Ovary (tissue), 3 donors: ENCODE data around the gene HMMR.

Source experiments
- POLR2A ChIP-seq: fragments of 450-650 bp; IDR thresholded peaks from one replicate; pipeline ENCODE4 v1.6.1; 2017; ENCODE audit warnings: antibody characterized with exemption, mild to moderate bottlenecking, moderate library complexity
- TF ChIP-seq, protein P1 (sequence below), 3 donors: fragments of 450-650 bp in 2 of 3; fragments of 200-600 bp in 1 of 3; IDR thresholded peaks; one replicate each; pipeline versions ENCODE4 v1.5.1 to v1.8.0; 2016 to 2022; ENCODE audit warnings: antibody characterized with exemption in 3 of 3, mild to moderate bottlenecking in 1 of 3
- donor health status: DM: no; HTN: no; CAD: no.

DNA sequence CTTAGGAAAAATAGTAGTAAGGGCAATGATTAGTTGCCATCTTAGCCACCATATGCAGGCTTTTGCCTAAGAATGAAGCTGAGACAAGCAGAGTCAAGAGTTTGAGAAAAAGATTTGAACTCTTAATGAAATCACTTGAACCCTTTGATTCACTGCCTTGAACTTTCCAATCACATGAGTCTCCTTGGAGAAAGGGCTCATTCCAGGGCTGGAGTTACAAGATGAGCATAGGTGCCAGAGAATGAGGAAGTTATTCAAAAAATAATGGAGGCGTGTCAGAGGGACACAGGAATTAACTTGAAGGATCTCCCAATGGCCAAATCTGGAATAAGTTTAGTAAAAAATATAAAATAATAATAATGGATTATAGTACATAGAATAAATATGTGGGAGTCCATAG is 80.3 kb downstream of the HMMR start:
- TF ChIP-seq, protein P1, sequence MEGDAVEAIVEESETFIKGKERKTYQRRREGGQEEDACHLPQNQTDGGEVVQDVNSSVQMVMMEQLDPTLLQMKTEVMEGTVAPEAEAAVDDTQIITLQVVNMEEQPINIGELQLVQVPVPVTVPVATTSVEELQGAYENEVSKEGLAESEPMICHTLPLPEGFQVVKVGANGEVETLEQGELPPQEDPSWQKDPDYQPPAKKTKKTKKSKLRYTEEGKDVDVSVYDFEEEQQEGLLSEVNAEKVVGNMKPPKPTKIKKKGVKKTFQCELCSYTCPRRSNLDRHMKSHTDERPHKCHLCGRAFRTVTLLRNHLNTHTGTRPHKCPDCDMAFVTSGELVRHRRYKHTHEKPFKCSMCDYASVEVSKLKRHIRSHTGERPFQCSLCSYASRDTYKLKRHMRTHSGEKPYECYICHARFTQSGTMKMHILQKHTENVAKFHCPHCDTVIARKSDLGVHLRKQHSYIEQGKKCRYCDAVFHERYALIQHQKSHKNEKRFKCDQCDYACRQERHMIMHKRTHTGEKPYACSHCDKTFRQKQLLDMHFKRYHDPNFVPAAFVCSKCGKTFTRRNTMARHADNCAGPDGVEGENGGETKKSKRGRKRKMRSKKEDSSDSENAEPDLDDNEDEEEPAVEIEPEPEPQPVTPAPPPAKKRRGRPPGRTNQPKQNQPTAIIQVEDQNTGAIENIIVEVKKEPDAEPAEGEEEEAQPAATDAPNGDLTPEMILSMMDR (IDR thresholded peaks at IDR 0.05): no peak
- no peak for TF ChIP-seq POLR2A
